K562 (cell line): ENCODE results near the gene EFEMP2. TPM values are rescaled to one million over a fixed set of nuclear protein-coding genes. Genes with fewer than 3 reads are reported as not detected.
A peak's percentile ranks its signal among the peaks of the same experiment; 100 is the strongest.

ENCODE experiments used
- CBX2 ChIP-seq: fragments of 200-600 bp; sonication (generic); IDR thresholded peaks from one replicate; pipeline ENCODE4 v1.6.1; 2012; ENCODE audit warnings: mild to moderate bottlenecking, low read length, inconsistent platforms; ENCODE audit not compliant: insufficient read depth, poor library complexity, severe bottlenecking
- EGR1 ChIP-seq: fragments of 450-650 bp; conservative IDR thresholded peaks from 2 replicates; pipeline ENCODE4 v1.6.1; 2017; ENCODE audit warnings: mild to moderate bottlenecking
- L3MBTL2 ChIP-seq: fragments of 450-650 bp; IDR thresholded peaks from 2 replicates; pipeline ENCODE4 v1.6.1; 2016; ENCODE audit warnings: mild to moderate bottlenecking, moderate library complexity
- NRF1 ChIP-seq, 2 experiments: fragments of 450-650 bp; IDR thresholded peaks in 1 of 2; conservative IDR thresholded peaks in 1 of 2; 2 replicates each; pipeline ENCODE4 v1.6.1; 2014; ENCODE audit warnings: mild to moderate bottlenecking in 2 of 2
- POLR2H ChIP-seq: IDR thresholded peaks from 2 replicates; pipeline ENCODE4 v1.6.1; 2016; ENCODE audit warnings: missing genetic modification characterization, low read depth, mild to moderate bottlenecking, control low read depth, missing compliant biosample characterization, moderate library complexity
- POU5F1 ChIP-seq: fragments of 150-350 bp; IDR thresholded peaks from 2 replicates; pipeline ENCODE4 v1.6.1; 2014; ENCODE audit warnings: borderline replicate concordance, low read length, low read depth, mild to moderate bottlenecking; ENCODE audit not compliant: partially characterized antibody
- REST ChIP-seq, 2 experiments: fragments of 450-650 bp; formaldehyde crosslinking in 1 of 2; IDR thresholded peaks; 2 replicates each; pipeline versions ENCODE4 v1.4.0 to v1.6.1; 2014 to 2020; ENCODE audit warnings: mild to moderate bottlenecking in 2 of 2, borderline replicate concordance in 1 of 2, low read depth in 1 of 2
- TAF9B ChIP-seq: fragments of 450-650 bp; IDR thresholded peaks from 2 replicates; pipeline ENCODE4 v1.6.1; 2018; ENCODE audit warnings: mild to moderate bottlenecking; ENCODE audit not compliant: partially characterized antibody
- TEAD1 ChIP-seq, 2 experiments: fragments of 450-650 bp in 1 of 2; sonication (generic) in 1 of 2; formaldehyde crosslinking; IDR thresholded peaks; 2 replicates each; pipeline versions ENCODE4 v1.4.0 to v1.8.0; 2020 to 2022; ENCODE audit warnings: mild to moderate bottlenecking in 2 of 2, missing genetic modification reagents in 1 of 2
- ZEB2 ChIP-seq: fragments of 450-650 bp; IDR thresholded peaks from 2 replicates; pipeline ENCODE4 v1.6.1; 2016
- polyA plus RNA-seq, 8 experiments: library from polyadenylated mRNA; depleted of rRNA in 4 of 8; stranded (reverse) in 5 of 8; unstranded in 3 of 8; fragments of >200 nt; fragmentation: Nextera tagmentation in 2 of 8; fragmentation: Illumina TruSeq in 1 of 8; extraction: Ambion mirVana in 2 of 8; extraction: Trizol in 1 of 8; gene quantifications; 2 replicates each; pipeline versions ENCODE4 v1.2.1 to v1.2.3, GENCODE V29; 2011 to 2014; ENCODE audit warnings: inconsistent platforms in 1 of 8, missing spikeins in 1 of 8
- total RNA-seq, 7 experiments: library from RNA; depleted of rRNA in 6 of 7; stranded (reverse); fragments of >200 nt in 6 of 7; fragmentation: Illumina TruSeq in 2 of 7; extraction: Trizol in 2 of 7; gene quantifications; 2 replicates each; pipeline versions ENCODE4 v1.2.1 to v1.2.3, GENCODE V29; 2011 to 2021; ENCODE audit warnings: low replicate concordance in 1 of 7
- TF ChIP-seq, protein P1 (sequence below), 2 experiments: fragments of 250-450 bp in 1 of 2; fragments of 450-650 bp in 1 of 2; sonication (Bioruptor Pico) in 1 of 2; IDR thresholded peaks; 2 replicates each; pipeline versions ENCODE4 v1.6.1 to v1.8.0; 2016 to 2021; ENCODE audit warnings: mild to moderate bottlenecking in 2 of 2, moderate library complexity in 2 of 2, missing compliant biosample characterization in 1 of 2, missing genetic modification characterization in 1 of 2
- TF ChIP-seq, protein P2 (sequence below): fragments of 250-450 bp; sonication (Bioruptor Pico); IDR thresholded peaks from 2 replicates; pipeline ENCODE4 v1.5.1; 2021; ENCODE audit warnings: mild to moderate bottlenecking
- TF ChIP-seq, protein P3 (sequence below): fragments of 250-450 bp; sonication (Bioruptor Pico); IDR thresholded peaks from 2 replicates; pipeline ENCODE4 v1.8.0; 2021; ENCODE audit warnings: moderate library complexity, mild to moderate bottlenecking, inconsistent platforms

EFEMP2 gene
- total and polyA plus RNA-seq, 9 of the 15 experiments (the other 6 are each of a cell fraction or from before 2014, with no cell fraction given), result 0.07 to 2.9 (median 0.69) TPM; not detected in 1

GRCh38 chr11:65903068-65903481, 30.5 kb upstream of the EFEMP2 start (continued):
- TF ChIP-seq REST (IDR thresholded peaks at IDR 0.05; ENCODE audit: borderline replicate concordance) (no peak), REST (CRISPR knock-in tag; IDR thresholded peaks at IDR 0.05; ENCODE audit: low read depth) (no peak), CBX2 (no peak), ZEB2 (peak; percentile 30; the same call in 1 of the 2 replicates), L3MBTL2 (no peak), POLR2H (no peak), TAF9B (no peak), TEAD1 (CRISPR knock-in tag; IDR thresholded peaks at IDR 0.05) (peak; percentile 60 to 98), POU5F1 (no peak), EGR1 (peak; percentile 25; the same call in 1 of the 2 replicates), NRF1 (conservative IDR thresholded peaks at IDR 0.05 in 1 of 2, IDR thresholded peaks at IDR 0.05 in 1 of 2) (no peak)
- TF ChIP-seq, protein P1, sequence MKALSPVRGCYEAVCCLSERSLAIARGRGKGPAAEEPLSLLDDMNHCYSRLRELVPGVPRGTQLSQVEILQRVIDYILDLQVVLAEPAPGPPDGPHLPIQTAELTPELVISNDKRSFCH (CRISPR knock-in tag; IDR thresholded peaks at IDR 0.05), result no peak
- TF ChIP-seq, protein P1 (tag; IDR thresholded peaks at IDR 0.05), result no peak
- TF ChIP-seq, protein P2, sequence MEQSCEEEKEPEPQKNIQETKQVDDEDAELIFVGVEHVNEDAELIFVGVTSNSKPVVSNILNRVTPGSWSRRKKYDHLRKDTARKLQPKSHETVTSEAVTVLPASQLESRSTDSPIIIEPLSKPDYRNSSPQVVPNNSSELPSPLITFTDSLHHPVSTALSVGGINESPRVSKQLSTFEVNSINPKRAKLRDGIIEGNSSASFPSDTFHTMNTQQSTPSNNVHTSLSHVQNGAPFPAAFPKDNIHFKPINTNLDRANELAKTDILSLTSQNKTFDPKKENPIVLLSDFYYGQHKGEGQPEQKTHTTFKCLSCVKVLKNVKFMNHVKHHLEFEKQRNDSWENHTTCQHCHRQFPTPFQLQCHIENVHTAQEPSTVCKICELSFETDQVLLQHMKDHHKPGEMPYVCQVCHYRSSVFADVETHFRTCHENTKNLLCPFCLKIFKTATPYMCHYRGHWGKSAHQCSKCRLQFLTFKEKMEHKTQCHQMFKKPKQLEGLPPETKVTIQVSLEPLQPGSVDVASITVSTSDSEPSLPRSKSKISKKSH, result no peak
- TF ChIP-seq, protein P3, sequence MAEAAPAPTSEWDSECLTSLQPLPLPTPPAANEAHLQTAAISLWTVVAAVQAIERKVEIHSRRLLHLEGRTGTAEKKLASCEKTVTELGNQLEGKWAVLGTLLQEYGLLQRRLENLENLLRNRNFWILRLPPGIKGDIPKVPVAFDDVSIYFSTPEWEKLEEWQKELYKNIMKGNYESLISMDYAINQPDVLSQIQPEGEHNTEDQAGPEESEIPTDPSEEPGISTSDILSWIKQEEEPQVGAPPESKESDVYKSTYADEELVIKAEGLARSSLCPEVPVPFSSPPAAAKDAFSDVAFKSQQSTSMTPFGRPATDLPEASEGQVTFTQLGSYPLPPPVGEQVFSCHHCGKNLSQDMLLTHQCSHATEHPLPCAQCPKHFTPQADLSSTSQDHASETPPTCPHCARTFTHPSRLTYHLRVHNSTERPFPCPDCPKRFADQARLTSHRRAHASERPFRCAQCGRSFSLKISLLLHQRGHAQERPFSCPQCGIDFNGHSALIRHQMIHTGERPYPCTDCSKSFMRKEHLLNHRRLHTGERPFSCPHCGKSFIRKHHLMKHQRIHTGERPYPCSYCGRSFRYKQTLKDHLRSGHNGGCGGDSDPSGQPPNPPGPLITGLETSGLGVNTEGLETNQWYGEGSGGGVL (CRISPR knock-in tag), result no peak
